ENCODE data around the gene PHOSPHO1. TPM values are rescaled to one million over a fixed set of nuclear protein-coding genes. Genes with fewer than 3 reads are reported as not detected.

The PHOSPHO1 gene
- total RNA-seq, 1 experiment from 2014 or later: 98.3 TPM

DNA sequence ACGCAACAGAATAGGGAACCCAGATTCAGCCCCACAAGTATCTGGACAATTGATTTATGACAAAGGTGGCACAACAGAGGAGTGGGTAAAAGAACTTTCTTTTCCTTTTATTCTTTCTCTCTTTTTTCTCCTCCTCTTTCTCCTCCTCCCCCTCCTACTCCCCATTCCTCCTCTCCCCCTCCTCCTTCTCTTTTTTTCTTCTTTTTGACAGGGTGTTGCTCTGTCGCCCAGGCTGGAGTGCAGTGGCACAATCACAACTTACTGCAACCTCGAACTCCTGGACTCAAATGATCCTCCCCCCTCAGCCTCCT, 36.3 kb downstream of the PHOSPHO1 start:
- H3K4me1 ChIP-seq (ENCODE audit: insufficient read depth, low read length, poor library complexity, severe bottlenecking): peaks cover 11% of the 10 kb centered on the region
- ChIA-PET CTCF (no interaction called here), POLR2A (ENCODE audit: low non-redundant PET) (no interaction called here)
- DNase-seq (ENCODE audit: low spot score): no peak
- TF ChIP-seq EZH2 (IDR thresholded peaks at IDR 0.05; ENCODE audit: borderline replicate concordance, low read depth, low read length, poor library complexity, severe bottlenecking): no peak
- TF ChIP-seq, protein P1, sequence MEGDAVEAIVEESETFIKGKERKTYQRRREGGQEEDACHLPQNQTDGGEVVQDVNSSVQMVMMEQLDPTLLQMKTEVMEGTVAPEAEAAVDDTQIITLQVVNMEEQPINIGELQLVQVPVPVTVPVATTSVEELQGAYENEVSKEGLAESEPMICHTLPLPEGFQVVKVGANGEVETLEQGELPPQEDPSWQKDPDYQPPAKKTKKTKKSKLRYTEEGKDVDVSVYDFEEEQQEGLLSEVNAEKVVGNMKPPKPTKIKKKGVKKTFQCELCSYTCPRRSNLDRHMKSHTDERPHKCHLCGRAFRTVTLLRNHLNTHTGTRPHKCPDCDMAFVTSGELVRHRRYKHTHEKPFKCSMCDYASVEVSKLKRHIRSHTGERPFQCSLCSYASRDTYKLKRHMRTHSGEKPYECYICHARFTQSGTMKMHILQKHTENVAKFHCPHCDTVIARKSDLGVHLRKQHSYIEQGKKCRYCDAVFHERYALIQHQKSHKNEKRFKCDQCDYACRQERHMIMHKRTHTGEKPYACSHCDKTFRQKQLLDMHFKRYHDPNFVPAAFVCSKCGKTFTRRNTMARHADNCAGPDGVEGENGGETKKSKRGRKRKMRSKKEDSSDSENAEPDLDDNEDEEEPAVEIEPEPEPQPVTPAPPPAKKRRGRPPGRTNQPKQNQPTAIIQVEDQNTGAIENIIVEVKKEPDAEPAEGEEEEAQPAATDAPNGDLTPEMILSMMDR (conservative IDR thresholded peaks at IDR 0.05; ENCODE audit: low read depth, low read length): no peak
- H3K9me3 ChIP-seq (ENCODE audit: low read depth, low read length, poor library complexity, severe bottlenecking): no peaks in the 10 kb centered on the region
- intact Hi-C loops (cut with micrococcal nuclease; ENCODE audit: unreplicated experiment): loop anchor here (5.0 to 10.0 kb wide), 2 partner anchors 33 to 289 kb away; partner anchors contain the start of gene UBE2Z
- no peaks in the 10 kb centered on the region for H3K27me3 ChIP-seq (replicated peaks; ENCODE audit: insufficient read depth, low read depth, low read length, poor library complexity)
- BruUV-seq (replicated peaks): no TSS peak
- H3K27ac ChIP-seq (ENCODE audit: low read depth, low read length, poor library complexity, severe bottlenecking): no peak overlapping the region
- H3K4me3 ChIP-seq (ENCODE audit: low read depth, low read length, poor library complexity, severe bottlenecking): peak overlapping the region; percentile 82
- no peaks in the 10 kb centered on the region for H3K36me3 ChIP-seq (ENCODE audit: insufficient read depth, low read length, poor library complexity, severe bottlenecking)

GRCh38 chr17:49193513-49194296, 36.9 kb downstream of the PHOSPHO1 start:
- BruUV-seq (replicated peaks): no TSS peak
- TF ChIP-seq EZH2 (IDR thresholded peaks at IDR 0.05; ENCODE audit: borderline replicate concordance, low read depth, low read length, poor library complexity, severe bottlenecking): no peak
- TF ChIP-seq, protein P1 (conservative IDR thresholded peaks at IDR 0.05; ENCODE audit: low read depth, low read length): no peak
- intact Hi-C loops (cut with micrococcal nuclease; ENCODE audit: unreplicated experiment): loop anchor here (5.0 to 10.0 kb wide), 2 partner anchors 34 to 289 kb away; partner anchors contain the start of gene UBE2Z

DNA sequence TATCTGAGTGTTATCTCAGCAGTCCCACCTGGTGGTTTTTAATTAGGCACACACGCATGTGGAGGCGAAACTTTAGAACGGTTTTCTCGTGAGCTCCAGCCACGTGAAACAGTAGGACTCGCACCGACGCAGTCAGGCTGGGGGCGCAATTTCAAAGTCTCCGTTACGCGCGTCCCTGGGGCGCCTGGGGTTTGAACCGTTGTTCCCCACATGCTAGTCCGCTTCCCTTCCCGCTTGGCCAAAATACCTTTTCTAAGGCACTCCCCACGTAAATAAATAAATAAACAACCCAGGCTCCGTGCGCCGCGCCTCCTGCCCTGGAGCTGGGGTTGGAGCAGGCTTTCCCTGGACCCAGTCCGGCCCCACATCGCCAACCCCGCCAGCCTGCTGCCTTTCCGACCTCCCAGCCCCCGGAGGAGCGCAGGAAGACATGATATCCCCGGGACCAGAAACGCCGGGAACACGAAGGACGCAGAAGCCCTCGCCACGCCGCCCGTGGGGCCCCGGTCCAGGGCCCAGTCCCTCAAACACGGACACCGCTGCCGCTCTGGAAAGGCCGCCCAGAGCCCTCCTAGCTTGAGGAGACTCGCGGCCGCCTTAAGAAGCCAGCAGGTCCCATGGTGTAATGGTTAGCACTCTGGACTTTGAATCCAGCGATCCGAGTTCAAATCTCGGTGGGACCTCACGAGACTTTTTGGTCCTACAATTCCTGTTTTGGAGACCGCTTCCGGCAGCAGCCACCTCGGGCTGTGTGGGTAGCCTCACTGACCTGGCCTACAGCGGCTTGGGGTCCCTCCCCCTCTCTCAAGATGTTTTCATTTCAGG, 38.5 kb downstream of the PHOSPHO1 start:
- intact Hi-C loops (cut with micrococcal nuclease; ENCODE audit: unreplicated experiment): loop anchor here (5.0 to 10.0 kb wide), 2 partner anchors 35 to 287 kb away; partner anchors contain the start of gene UBE2Z
- H3K9me3 ChIP-seq (ENCODE audit: low read depth, low read length, poor library complexity, severe bottlenecking): no peaks in the 10 kb centered on the region
- H3K4me1 ChIP-seq (ENCODE audit: insufficient read depth, low read length, poor library complexity, severe bottlenecking): peaks cover 11% of the 10 kb centered on the region
- peak overlapping the region; percentile 99 for H3K27ac ChIP-seq (ENCODE audit: low read depth, low read length, poor library complexity, severe bottlenecking)
- no TSS peak for BruUV-seq (replicated peaks)
- peak overlapping the region; percentile 82 for H3K4me3 ChIP-seq (ENCODE audit: low read depth, low read length, poor library complexity, severe bottlenecking)
- POLR2A ChIA-PET (ENCODE audit: low non-redundant PET): interaction anchor here (0.6 kb wide), 1 partner anchor 13 kb away, joined by 4 read pairs; no protein-coding TSS in a partner anchor
- H3K27me3 ChIP-seq (replicated peaks; ENCODE audit: insufficient read depth, low read depth, low read length, poor library complexity): no peaks in the 10 kb centered on the region
- TF ChIP-seq, protein P1 (conservative IDR thresholded peaks at IDR 0.05; ENCODE audit: low read depth, low read length): peak; percentile 60
- no peak for TF ChIP-seq EZH2 (IDR thresholded peaks at IDR 0.05; ENCODE audit: borderline replicate concordance, low read depth, low read length, poor library complexity, severe bottlenecking)
- DNase-seq (ENCODE audit: low spot score): peak; percentile 94
- H3K36me3 ChIP-seq (ENCODE audit: insufficient read depth, low read length, poor library complexity, severe bottlenecking): no peaks in the 10 kb centered on the region
- CTCF ChIA-PET: interaction anchor here (0.6 kb wide), 1 partner anchor 81 kb away, joined by 9 read pairs; no protein-coding TSS in a partner anchor

More at GRCh38 chr17:49193513-49194296, 36.9 kb downstream of the PHOSPHO1 start:
- POLR2A ChIA-PET (ENCODE audit: low non-redundant PET): no interaction called here
- H3K4me1 ChIP-seq (ENCODE audit: insufficient read depth, low read length, poor library complexity, severe bottlenecking): peaks cover 11% of the 10 kb centered on the region
- peak; percentile 92 for DNase-seq (ENCODE audit: low spot score)
- no peaks in the 10 kb centered on the region for H3K27me3 ChIP-seq (replicated peaks; ENCODE audit: insufficient read depth, low read depth, low read length, poor library complexity)
- H3K9me3 ChIP-seq (ENCODE audit: low read depth, low read length, poor library complexity, severe bottlenecking): no peaks in the 10 kb centered on the region
- peak overlapping the region; percentile 99 for H3K27ac ChIP-seq (ENCODE audit: low read depth, low read length, poor library complexity, severe bottlenecking)
- H3K4me3 ChIP-seq (ENCODE audit: low read depth, low read length, poor library complexity, severe bottlenecking): peak overlapping the region; percentile 82
- no peaks in the 10 kb centered on the region for H3K36me3 ChIP-seq (ENCODE audit: insufficient read depth, low read length, poor library complexity, severe bottlenecking)
- CTCF ChIA-PET: no interaction called here

All from A673 (cell line).